HuH-7 (cell line): ENCODE data around the gene ESRRG.

Experiments
- DNase-seq: peaks from one replicate; pipeline ENCODE4 v3.0.0; 2011; ENCODE audit warnings: low spot score

The ESRRG gene

DNA sequence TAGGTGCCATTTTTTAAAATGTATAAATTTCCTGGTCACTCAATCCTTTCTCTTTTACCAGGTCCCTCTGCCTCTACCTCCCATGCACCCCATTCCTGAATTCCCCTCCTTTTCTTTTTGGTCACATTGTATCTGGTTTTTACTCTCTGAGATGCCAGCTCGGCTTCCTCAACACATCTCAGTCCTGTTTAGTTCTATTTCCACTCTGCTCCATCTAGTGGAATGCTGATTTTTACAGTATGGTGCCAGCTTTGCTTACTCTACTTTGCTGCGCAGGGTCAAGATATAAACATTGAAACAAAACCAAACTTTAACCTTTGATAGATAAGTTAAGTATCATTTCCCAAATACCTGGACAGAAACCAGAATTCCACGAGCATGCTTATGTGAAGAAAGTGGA, 96.0 kb downstream of the ESRRG start:
- no peak for DNase-seq

DNA sequence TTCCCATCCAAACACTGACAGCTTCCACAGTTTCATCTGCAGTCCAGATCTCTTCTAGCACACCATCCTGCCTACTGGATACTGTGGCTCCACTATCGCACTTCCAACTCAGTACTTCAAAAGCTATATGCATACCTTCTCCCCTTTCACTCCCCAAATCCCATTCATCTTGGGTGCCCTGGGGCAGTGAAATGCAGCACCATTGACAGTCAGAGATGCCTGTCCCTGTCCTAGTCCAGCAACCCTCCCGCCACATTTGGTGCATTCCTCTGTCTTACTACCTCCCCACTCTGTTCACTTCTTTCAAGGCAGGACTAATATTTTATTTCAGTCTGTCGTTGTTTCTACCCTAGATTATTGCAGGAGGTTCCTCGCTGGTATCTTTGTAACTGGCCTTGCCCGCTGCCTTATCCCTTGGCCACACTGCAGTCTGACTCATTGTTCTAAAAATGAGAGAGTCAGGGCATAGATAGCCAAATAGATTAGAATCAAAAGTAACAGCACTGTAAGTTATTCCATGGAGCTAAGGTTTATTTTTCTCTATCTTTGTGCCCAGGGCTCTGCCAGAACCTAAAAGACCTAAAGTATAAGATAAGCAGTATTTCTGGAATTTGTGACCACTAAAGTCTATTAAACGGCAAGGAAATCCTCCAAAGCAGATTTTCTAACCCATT, 96.7 kb downstream of the ESRRG start:
- no peak for DNase-seq

DNA sequence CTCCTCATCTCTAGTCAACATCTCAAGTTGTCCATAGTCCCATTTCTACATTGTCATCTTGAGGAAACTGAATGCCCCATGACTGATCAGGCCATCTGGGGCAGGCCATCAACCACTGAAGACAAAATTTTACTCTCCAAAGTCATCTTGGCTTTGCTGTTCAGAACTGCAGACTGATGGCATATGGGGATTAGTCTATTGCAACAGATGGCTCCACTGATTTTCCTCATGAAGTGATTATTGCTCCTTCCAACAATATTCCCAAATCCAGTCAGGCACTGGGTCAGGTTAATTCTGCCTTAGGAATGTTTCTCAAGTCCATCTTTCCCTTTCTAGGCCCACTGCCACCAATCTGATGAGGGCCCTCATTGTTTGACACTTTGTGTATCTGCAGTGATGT, 101.7 kb downstream of the ESRRG start:
- DNase-seq = no peak

DNA sequence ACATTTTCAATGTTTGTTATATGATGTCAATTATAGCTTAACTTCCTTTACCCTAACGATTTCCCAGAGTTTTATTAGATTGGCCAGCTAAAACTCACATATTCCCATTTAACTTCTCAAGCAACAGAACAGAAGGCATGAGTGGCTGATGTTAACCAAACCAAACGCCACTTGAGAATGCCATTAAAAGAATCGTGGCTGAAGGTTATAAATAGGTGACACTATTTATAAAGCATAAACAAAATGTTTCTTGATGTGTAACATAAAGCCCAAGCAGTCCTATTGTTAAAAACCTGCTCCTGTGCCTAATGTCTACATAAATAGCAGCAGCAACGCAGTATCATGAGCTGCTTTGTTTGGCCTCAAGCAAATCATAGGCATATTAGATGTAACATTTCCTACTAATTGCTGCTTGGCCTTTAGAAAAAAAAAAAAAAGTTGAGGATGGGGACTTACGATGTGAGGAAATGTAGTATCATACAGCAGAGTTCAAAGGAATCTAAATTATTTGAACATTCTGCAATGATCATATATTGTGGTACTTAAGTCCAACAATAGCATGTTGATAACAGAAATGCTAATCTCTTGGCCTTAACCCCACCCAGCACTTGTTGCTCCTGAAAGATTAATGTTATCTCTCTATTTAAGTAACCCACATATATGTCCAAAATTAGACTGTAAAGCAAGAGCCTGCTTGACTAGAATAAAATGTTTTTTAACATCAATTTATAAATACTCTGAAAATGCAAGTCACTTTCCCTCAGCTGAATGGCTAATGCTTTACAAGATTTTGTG, 106.0 kb downstream of the ESRRG start:
- no peak for DNase-seq

DNA sequence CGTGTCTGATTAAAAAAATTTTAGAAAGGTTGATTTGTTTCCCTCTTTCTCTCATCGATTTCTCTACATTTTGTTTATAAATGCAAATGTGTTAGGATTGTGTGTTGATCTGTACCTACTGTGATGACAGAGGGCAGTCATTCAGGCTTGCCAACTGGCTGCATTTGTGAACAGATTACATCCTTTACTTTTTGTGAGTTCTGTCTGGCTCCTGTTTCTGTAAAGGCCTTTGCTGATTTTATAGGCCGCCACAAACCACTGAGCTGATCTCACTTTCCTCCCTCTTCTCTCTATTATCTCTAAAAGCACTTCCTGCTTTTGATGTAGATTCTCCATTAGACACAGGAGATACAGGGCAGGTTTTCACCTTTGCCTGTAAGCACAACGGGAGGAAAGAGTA, 106.8 kb downstream of the ESRRG start:
- no peak for DNase-seq

DNA sequence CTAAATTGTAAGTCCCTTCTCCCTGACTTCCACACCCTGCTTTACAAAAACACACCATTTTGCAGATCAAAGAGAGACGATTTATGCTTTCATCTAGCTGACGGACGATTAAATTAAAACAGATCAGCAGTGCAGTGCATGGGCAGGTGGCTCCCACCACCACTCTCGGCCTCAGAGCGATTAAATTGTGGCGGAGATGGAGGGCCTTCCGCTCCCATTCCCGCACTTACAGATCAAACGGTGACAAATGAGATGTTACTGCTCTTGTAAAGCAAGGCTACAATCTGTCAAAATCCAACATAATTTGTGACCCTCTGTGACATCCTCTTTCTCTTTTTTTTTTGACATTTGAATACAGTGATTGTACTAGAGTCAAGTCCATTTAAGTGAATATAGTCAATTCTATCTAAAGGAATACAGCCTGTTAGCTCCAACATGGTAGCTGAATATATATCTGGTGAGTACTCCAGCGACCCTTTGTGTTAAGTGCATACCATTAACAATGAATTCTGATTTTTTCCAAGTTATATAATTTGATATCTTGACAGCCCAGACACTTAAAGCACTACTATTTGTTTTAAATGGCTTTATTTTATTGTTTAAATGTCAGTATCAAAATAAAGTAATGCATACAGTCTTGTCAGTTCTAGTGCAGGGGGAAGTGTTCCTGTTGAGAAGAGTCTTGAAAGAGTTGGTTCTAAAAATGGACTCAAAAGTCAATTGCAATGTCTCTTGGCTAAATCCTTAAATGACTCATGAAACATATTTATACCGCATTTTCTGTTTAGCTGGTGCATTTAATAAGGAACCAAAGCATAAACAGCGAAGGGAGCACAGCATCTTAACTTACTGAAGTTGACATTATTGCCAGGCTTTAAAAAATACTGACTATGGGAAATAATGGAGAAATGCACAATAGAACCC, 109.0 kb downstream of the ESRRG start:
- DNase-seq = no peak

DNA sequence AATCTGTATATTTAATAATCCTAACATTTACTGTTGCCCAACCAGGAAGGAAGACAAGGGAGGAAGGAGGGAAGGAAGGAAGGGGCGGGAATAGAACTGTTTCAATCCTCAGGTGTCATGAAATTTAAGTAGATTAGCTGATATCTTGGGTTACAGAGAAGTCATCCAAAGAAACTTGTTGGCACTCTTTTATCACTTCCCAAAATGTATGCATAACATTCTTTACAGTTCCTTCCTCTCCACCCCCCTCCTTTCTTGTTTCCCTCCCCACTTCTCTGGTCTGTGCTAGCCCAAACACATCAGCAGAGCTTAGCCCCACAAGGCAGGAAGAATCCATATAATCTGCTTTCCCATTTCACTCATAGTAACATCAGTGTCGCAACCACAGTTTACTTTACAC, 110.9 kb downstream of the ESRRG start:
- no peak for DNase-seq

DNA sequence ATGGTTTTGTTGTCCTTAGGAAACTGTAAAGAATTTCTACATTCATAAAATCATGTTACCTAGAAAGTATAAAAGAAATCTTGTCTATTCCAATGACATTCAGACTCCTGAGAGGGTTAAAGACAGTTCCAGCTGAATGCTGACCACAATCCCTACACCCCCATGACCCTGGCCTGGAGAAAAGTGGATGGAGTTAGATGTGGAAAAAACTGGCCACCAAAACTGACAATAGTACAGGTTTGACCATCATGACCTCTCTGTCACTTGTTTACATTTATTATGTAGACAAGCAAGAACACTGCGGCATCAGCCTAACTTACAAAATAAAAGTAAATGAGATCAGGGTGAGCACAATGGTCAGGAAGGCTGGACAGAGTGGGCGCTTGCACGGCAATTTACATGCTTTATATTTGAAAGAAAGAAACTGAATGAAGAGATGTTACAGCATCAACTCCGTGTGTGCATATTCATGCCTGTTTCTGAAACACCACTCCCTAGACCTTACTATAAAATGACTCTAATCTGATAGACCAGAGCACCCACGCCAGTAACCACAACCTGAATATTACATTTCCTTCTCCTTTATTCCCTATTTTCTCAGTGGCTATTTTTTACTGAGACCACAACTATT, 116.0 kb downstream of the ESRRG start:
- DNase-seq = no peak

DNA sequence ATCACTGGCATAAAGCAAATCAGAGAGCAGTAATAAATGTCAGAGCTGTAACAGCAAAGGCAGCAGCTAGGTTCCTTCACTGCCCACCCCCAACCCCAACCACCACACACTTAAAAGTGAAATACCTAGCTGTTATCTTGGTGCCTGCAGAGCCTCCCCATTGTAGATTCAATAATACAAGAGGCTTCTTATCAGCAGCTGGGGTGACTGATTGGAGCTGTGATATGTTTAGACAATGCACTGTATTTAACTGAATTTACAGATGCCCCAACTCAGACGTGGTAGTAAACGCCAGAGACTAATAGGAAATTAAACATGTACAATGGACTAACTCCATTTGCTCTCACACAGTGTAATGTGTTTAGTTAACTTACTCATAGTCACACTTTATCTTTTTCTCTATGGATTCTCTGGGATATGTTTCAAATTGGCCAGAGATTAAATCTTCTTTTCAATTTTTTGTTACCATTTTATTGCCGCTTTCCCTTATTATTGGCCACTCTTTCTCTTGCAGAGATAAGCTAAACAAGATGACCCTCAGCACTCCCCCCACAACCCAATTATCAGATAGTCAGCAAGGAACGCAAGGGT, 117.1 kb downstream of the ESRRG start:
- DNase-seq = no peak

DNA sequence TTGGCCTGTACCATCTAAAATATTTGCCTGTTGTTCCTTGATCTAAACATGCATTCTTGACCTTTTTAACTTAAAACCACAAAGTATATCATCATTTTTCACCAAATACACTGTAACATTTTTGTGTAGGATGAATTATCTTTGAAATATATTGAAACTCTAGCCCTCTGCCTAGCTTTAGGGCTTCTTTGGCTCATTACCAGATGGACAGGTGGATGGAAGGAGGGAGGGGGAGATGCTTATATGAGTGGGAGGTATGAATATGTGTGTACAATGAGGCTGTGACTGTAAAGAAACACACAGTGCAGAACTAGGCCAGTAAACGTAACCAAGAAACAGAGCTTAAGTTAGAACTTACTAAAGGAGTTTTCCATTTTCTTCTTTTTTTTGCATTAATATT, 118.5 kb downstream of the ESRRG start:
- DNase-seq = no peak

DNA sequence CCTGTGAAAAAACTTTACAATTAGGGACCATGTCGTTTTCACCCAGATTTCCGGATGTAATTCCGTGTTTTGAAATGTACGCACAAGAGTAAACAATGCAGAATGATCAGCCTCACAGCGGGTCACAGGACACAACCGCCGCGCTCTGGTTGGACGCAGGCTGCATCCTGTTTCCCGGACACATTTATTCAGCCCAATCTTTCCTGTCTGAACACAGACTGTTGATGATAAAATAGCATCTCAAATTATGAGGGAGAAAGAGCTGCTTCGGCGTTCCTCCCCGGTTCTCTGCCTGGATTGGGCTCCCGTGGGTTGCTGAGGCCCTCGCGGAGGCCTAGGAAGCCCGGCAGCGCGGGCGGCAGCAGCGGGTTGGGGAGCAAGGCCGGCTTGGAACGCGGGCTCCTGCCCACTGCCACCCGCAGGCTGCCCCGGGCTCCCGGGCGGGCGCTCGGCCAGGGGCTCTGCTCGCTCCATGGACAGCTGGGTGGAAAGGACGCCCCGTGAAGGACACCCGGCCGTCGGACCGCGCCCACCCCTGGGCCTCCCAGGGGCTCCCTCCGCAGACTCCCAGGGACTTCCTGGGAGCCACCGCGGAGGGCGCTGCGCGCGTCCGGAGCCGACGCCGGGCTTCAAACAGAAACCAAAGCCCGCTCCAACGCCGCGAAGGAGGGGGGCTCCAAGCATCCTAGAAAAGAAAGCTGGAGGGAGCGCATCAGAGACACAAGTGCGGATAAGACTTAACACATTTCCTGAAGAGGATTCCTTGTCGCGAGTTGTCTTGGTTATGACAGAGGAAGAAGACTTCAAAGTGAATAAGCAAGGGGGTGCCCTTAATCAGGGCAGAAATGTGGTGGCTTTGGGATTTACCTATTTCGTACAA, 122.3 kb downstream of the ESRRG start:
- peak; percentile 88 for DNase-seq

DNA sequence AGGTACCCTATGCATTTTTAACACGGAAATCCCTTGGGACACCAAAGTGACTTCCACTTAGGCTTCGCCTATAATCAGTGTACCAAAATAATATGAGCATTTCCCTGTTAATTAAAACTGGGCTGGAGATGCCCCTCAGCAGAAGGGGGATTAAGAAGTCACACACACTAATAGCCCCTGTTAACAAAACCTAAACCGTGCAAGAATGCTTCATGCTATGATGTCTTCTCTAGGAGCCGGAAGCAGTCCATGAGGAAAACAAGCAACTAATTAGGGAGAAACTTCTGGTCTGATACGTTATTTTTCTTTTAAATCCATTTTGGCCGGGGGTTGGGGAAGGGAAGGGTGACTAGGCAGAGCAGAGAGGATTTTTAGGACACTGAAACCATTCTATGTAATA, 123.4 kb downstream of the ESRRG start:
- no peak for DNase-seq

DNA sequence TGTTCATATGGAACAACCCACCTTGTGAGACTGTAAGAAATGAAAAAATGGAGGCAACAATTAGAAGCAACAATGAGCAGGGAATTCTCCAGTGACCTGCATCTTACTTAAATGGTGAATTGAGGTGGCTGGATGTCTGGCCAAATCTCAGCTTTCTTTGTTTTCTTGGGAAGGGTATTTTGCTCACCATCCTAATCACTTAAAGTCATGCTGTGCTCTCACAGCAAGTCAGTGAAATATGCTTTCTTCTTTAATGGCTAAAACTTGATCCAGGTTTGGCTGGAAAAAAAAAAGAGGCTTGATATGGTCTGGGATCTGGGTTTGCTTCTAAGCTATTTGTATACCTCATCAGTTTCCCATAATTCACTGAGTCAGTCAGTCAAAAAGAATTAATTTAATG, 124.8 kb downstream of the ESRRG start:
- DNase-seq = no peak

DNA sequence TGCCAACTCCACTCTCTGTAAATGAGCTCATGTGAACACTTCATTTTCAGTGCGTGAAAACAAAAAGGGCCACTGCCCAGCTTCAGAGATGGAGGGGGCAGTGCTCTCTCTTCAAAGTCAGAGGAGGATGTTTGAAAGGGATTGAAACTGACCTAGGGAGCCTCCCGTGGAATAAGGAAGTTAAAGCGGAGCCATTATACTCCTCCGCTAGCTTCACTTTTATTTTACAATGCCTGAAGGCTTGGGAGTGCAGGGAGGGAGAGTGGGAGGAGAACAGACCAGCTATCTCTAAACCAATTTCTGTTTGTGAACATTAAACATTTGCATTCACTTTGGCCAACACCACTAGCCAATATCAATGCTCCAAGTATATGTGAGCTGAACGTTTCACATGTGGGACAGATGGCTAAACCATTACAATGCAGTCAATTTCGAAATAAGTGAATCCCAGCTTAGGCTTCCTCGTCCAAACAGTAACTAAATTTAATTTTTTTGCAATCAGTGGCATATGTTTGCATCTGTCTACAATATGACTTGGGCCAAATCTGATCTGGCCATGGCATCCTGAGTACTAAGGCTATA, 126.9 kb downstream of the ESRRG start:
- no peak for DNase-seq

DNA sequence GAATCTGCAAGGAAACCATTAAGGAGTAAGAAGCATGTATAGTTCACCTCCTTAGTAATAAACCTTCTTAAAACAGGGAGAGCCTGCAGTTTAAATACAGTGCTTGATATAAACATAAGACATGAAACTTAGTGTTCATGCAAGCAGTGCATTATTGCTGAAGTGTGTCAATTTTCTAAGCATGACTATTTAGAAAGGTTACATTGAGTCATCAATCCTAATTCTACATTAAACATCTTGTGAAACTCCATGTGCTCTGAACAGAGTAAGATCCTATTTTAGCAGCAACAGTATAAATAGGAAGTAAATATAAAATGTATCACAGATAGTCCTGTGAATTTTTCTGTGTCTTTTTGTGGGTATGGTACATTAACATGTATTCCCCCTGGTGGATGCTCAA, 135.5 kb downstream of the ESRRG start:
- no peak for DNase-seq

DNA sequence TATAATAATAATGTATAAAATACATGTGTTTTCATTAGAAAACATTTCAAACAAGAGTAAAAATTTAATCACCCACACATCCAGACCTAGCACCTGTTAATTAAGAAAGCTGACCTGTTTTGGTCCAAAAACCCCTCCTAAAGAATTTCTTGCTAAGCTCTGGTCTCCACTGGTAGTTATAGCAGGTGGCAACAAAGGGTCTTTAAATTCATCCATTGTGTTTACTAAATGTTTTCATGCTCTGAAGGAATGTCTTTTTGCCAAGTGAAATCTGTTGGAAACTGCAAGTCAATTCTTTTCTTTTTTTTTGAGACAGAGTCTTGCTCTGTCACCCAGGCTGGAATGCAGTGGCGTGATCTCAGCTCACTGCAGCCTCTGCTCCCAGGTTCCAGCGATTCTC, 141.1 kb downstream of the ESRRG start:
- no peak for DNase-seq

DNA sequence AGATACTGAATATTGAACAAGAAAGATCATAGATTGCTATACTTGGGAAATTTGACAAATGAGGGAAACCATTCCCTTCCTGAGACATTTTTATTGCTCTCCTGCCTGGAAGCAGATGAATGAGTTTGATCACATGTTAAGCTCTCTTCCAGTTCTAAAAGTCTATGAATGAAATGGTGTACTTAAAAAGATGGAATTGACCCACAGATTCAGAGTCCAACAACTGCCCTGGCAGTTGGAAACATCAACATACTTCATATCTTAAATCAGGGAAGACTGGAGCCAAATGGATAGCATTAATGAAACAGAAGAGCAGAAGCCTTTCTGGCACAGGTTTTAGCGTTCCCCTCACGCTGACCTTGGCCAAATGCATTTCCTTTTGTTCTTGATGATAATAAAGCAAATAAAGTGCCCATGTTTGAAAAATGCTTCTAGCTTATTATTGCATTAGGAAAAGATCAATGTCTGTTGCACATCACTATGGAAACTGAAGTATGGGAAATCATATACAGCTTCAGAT, 142.6 kb downstream of the ESRRG start:
- no peak for DNase-seq

DNA sequence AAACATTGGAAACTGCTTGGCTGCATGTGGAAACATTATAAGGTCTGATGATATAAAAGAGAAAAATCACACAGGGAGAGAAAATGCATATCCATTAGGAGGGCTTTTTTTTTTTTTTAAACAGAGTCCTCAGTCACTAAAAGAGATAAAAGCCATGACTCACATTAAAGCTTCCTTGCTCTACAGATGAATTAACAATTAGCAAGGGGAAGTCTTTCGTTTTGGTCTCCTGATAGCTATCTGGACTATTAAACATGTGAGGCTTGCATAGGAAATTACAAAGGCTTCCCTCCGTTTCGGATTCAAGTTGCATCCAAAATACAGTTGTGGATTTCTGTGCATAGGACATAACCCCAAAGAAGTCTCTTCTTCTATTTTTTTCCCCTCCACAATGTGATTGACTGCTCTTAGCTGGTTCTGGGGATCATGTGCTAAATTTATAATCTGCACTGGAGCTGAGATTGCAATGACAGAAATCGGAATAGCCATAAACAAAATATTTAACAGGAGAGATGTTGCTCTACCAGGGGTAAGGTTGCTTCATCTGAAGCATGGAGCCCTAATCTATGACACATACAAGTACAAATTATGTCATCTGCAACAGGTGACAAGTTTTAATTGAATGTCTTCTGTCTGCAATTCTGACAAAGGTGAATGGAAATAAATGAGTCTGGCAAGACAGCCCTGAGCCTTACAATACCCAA, 146.8 kb downstream of the ESRRG start:
- no peak for DNase-seq

DNA sequence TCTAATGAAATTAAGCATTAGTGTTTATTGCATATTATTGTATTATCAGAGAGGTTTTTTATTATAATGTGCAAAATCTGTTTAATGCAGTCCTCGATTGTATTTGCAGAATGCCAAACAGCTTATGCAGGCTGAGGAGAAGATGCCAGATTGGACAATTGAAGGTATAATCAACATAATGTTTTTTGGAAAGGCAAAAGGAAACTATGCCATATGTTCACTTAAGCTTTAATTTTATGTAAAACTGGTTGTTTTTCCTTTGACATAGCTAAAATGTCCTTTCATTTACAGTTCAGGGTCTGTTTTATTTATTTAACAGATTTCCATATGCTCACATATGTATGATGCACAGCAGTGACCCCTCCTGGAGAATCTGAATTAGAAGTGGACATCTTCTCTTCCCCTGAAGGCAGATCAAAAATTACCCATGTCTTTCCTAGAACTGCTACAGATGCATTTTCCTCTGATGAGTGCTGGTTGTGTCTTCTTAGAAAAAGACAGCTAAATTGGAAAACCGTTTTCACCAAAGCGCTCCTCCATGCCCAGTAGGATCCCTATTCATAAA, 156.5 kb downstream of the ESRRG start:
- DNase-seq = peak; percentile 12
